Activated CD8-positive, alpha-beta T cell treated with anti-CD3 and anti-CD28 coated beads for 36 hours (primary cell): ENCODE measurements around the gene AVPR1A. TPM values are rescaled to one million over a fixed set of nuclear protein-coding genes. Genes with fewer than 3 reads are reported as not detected.

Experiments used
- ATAC-seq: fragments of 200-7000 bp; cut with Tn5 transposase; one replicate; pipeline ENCODE4 v1.10.0; 2021; ENCODE audit warnings: mild to moderate bottlenecking, moderate library complexity
- CTCF ChIA-PET: fragments of 350-600 bp; sonication (Branson Sonifier 250); formaldehyde crosslinking; loops from one replicate; lab custom pipeline; 2021; ENCODE audit warnings: antibody characterized with exemption; lab: Charles Lee
- POLR2A ChIA-PET: fragments of 350-600 bp; sonication (Branson Sonifier 250); formaldehyde crosslinking; loops from one replicate; lab custom pipeline; 2021; ENCODE audit warnings: antibody characterized with exemption; lab: Charles Lee
- DNase-seq: peaks from one replicate; pipeline ENCODE4 v3.0.0-alpha.2; 2020
- H3K27ac Mint-ChIP-seq: one replicate; pipeline ENCODE4 v1.8.0; 2021; ENCODE audit warnings: mild to moderate bottlenecking, mixed read lengths
- H3K27me3 Mint-ChIP-seq: one replicate; pipeline ENCODE4 v1.8.0; 2021; ENCODE audit warnings: mixed read lengths
- H3K36me3 Mint-ChIP-seq: one replicate; pipeline ENCODE4 v1.8.0; 2021; ENCODE audit warnings: low read depth, mixed read lengths
- H3K4me1 Mint-ChIP-seq: one replicate; pipeline ENCODE4 v1.8.0; 2021; ENCODE audit warnings: low read depth, mixed read lengths
- H3K4me3 Mint-ChIP-seq: one replicate; pipeline ENCODE4 v1.8.0; 2021; ENCODE audit warnings: mild to moderate bottlenecking, moderate library complexity, mixed read lengths
- H3K9me3 Mint-ChIP-seq: one replicate; pipeline ENCODE4 v1.8.0; 2021; ENCODE audit warnings: mixed read lengths
- intact Hi-C: fragments of 100-400 bp; cut with micrococcal nuclease; formaldehyde crosslinking; loops from one replicate; pipeline ENCODE4 v1.10.0; 2022
- total RNA-seq, 2 experiments: library from RNA; stranded (reverse); gene quantifications; one replicate each; pipeline ENCODE4 v1.2.3, GENCODE V29; 2021
- TF ChIP-seq, protein P1 (sequence below): fragments of 200-600 bp; IDR thresholded peaks from one replicate; pipeline ENCODE4 v1.8.0; 2022; ENCODE audit warnings: antibody characterized with exemption, mild to moderate bottlenecking

Gene AVPR1A
- total RNA-seq, 2 experiments from 2014 or later: not detected

- no peaks in the 10 kb centered on the region for H3K27me3 Mint-ChIP-seq
- intact Hi-C loops: loop anchor here (10.0 kb wide), 1 partner anchor 173 kb away; no protein-coding TSS in a partner anchor
- POLR2A ChIA-PET: no interaction called here
- no peak for DNase-seq
- CTCF ChIA-PET: no interaction called here
- H3K4me3 Mint-ChIP-seq: no peak overlapping the region
- no peaks in the 10 kb centered on the region for H3K4me1 Mint-ChIP-seq
- no peaks in the 10 kb centered on the region for H3K9me3 Mint-ChIP-seq
- TF ChIP-seq, protein P1, sequence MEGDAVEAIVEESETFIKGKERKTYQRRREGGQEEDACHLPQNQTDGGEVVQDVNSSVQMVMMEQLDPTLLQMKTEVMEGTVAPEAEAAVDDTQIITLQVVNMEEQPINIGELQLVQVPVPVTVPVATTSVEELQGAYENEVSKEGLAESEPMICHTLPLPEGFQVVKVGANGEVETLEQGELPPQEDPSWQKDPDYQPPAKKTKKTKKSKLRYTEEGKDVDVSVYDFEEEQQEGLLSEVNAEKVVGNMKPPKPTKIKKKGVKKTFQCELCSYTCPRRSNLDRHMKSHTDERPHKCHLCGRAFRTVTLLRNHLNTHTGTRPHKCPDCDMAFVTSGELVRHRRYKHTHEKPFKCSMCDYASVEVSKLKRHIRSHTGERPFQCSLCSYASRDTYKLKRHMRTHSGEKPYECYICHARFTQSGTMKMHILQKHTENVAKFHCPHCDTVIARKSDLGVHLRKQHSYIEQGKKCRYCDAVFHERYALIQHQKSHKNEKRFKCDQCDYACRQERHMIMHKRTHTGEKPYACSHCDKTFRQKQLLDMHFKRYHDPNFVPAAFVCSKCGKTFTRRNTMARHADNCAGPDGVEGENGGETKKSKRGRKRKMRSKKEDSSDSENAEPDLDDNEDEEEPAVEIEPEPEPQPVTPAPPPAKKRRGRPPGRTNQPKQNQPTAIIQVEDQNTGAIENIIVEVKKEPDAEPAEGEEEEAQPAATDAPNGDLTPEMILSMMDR: no peak
- no peak for ATAC-seq
- H3K36me3 Mint-ChIP-seq: no peaks in the 10 kb centered on the region
- no peak overlapping the region for H3K27ac Mint-ChIP-seq
Measured at GRCh38 chr12:63101920-63102319, 49.1 kb downstream of the AVPR1A start.

- H3K4me3 Mint-ChIP-seq: no peak overlapping the region
- no peak for DNase-seq
- H3K4me1 Mint-ChIP-seq: no peaks in the 10 kb centered on the region
- TF ChIP-seq, protein P1: no peak
- H3K36me3 Mint-ChIP-seq: no peaks in the 10 kb centered on the region
- no peak overlapping the region for H3K27ac Mint-ChIP-seq
- ATAC-seq: no peak
- intact Hi-C loops: no loop called here
- POLR2A ChIA-PET: no interaction called here
- no peaks in the 10 kb centered on the region for H3K9me3 Mint-ChIP-seq
- CTCF ChIA-PET: interaction anchor here (1.2 kb wide), 1 partner anchor 1292 kb away, joined by 3 read pairs; the partner anchor contains the start of gene C12orf56
- peaks cover 2% of the 10 kb centered on the region for H3K27me3 Mint-ChIP-seq
Measured at GRCh38 chr12:63098851-63099250, 52.1 kb downstream of the AVPR1A start.

DNA sequence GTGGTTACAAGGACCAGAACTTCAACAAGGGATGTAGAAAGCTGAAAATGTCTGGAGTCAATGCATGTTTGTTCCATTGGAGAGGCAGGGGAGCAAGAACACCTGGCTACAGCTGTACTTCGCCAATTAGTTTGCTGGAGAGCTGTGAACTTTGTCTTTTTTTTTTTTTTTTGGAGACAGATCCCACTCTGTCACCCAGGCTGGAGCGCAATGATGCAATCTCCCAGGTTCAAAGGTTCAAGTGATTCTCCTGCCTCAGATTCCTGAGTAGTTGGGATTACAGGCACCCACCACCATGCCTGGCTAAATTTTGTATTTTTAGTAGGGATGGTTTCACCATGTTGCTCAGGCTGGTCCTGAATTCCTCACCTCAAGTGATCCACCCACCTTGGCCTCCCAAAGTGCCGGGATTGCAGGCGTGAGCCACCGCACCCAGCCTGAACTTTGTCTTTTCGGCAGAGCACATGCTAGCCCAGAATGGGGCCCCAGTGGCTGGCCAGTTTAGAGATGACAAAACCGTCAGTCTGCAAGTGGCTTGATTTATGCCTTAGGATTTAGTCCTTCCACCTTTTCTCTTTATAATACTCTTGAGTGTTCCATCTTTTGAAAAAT, 55.5 kb downstream of the AVPR1A start:
- intact Hi-C loops: no loop called here
- ChIA-PET CTCF (interaction anchor here (2.1 kb wide), 1 partner anchor 7 kb away, joined by 5 read pairs; no protein-coding TSS in a partner anchor), POLR2A (no interaction called here)
- no peaks in the 10 kb centered on the region for H3K4me1 Mint-ChIP-seq
- no peaks in the 10 kb centered on the region for H3K36me3 Mint-ChIP-seq
- H3K4me3 Mint-ChIP-seq: no peak overlapping the region
- peaks cover 4% of the 10 kb centered on the region for H3K27me3 Mint-ChIP-seq
- DNase-seq (no peak), ATAC-seq (no peak)
- H3K27ac Mint-ChIP-seq: no peak overlapping the region
- no peaks in the 10 kb centered on the region for H3K9me3 Mint-ChIP-seq
- TF ChIP-seq, protein P1: no peak

GRCh38 chr12:63093711-63094110, 57.3 kb downstream of the AVPR1A start:
- no peak for ATAC-seq
- Mint-ChIP-seq H3K9me3 (no peaks in the 10 kb centered on the region), H3K27ac (no peak overlapping the region), H3K27me3 (peaks cover 8% of the 10 kb centered on the region), H3K4me3 (no peak overlapping the region), H3K4me1 (no peaks in the 10 kb centered on the region), H3K36me3 (no peaks in the 10 kb centered on the region)
- TF ChIP-seq, protein P1: no peak
- DNase-seq: no peak
- POLR2A ChIA-PET: no interaction called here
- intact Hi-C loops: no loop called here
- CTCF ChIA-PET: interaction anchor here (0.7 to 2.1 kb wide), 2 partner anchors 9 to 59 kb away, joined by 4 to 5 read pairs; no protein-coding TSS in a partner anchor

DNA sequence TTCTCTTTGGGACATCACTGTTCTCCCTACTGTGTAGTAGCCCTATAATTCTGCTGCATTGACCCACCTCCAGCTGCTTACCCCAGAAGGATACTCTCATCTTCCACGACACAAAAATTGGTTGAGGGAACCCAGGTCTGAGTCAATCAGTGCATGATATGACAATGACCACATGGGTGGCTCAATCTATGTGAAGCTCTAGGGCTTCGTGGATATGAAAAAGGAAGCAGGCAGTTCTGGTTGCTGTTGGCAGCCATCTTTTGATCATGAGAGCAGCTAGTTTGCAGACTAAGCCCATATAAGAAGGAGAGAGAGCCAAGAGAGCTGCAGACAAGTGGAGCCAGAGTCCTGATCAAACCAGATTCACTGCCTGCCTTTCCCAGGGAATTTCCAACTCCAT, 57.9 kb downstream of the AVPR1A start:
- ATAC-seq (no peak), DNase-seq (no peak)
- ChIA-PET CTCF (interaction anchor here (2.1 kb wide), 1 partner anchor 10 kb away, joined by 5 read pairs; no protein-coding TSS in a partner anchor), POLR2A (no interaction called here)
- no peaks in the 10 kb centered on the region for H3K36me3 Mint-ChIP-seq
- no peaks in the 10 kb centered on the region for H3K9me3 Mint-ChIP-seq
- no peak overlapping the region for H3K27ac Mint-ChIP-seq
- H3K4me3 Mint-ChIP-seq: no peak overlapping the region
- TF ChIP-seq, protein P1: no peak
- intact Hi-C loops: no loop called here
- H3K4me1 Mint-ChIP-seq: no peaks in the 10 kb centered on the region
- H3K27me3 Mint-ChIP-seq: peaks cover 8% of the 10 kb centered on the region
